DND-41 (cell line): Measurements from ENCODE around the gene S1PR2.

Experiments used
- ATAC-seq: fragments of 200-7000 bp; cut with Tn5 transposase; 3 replicates; pipeline ENCODE4 v1.9.1; 2021; ENCODE audit warnings: low read depth; ENCODE audit not compliant: insufficient read depth
- DNase-seq: peaks from one replicate; pipeline ENCODE4 v3.0.0-alpha.2; 2020
- H2AFZ ChIP-seq: 2 replicates; pipeline ENCODE4 v1.6.0; 2012; ENCODE audit warnings: low read depth, low read length
- H3K27ac ChIP-seq: 2 replicates; pipeline ENCODE4 v1.5.1; 2012; ENCODE audit warnings: low read length, inconsistent platforms
- H3K27me3 ChIP-seq: fragments of 200-600 bp; sonication (generic); 2 replicates; pipeline ENCODE4 v1.6.0; 2012; ENCODE audit warnings: low read length, mild to moderate bottlenecking, inconsistent platforms; ENCODE audit not compliant: insufficient read depth, poor library complexity
- H3K36me3 ChIP-seq: 2 replicates; pipeline ENCODE4 v1.5.1; 2012; ENCODE audit warnings: low read length, inconsistent platforms; ENCODE audit not compliant: insufficient read depth
- H3K4me1 ChIP-seq: 2 replicates; pipeline ENCODE4 v1.5.1; 2012; ENCODE audit warnings: mild to moderate bottlenecking, low read length; ENCODE audit not compliant: insufficient read depth
- H3K4me2 ChIP-seq: 2 replicates; pipeline ENCODE4 v1.6.0; 2012; ENCODE audit warnings: mild to moderate bottlenecking, moderate library complexity, low read length, inconsistent platforms; ENCODE audit not compliant: insufficient read depth
- H3K4me3 ChIP-seq, 2 experiments: fragments of 200-600 bp in 1 of 2; shearing (Covaris generic) in 1 of 2; 2 replicates each; pipeline ENCODE4 v1.5.1; 2012 to 2016; ENCODE audit warnings: inconsistent platforms in 2 of 2, low read length in 2 of 2, mild to moderate bottlenecking in 2 of 2, low read depth in 1 of 2, moderate library complexity in 1 of 2
- H3K79me2 ChIP-seq: 2 replicates; pipeline ENCODE4 v1.6.0; 2012; ENCODE audit warnings: low read length, inconsistent platforms; ENCODE audit not compliant: insufficient read depth
- H3K9ac ChIP-seq: 2 replicates; pipeline ENCODE4 v1.6.0; 2012; ENCODE audit warnings: low read depth, mild to moderate bottlenecking, inconsistent platforms, low read length, moderate library complexity
- H3K9me3 ChIP-seq: 2 replicates; pipeline ENCODE4 v1.5.1; 2012; ENCODE audit warnings: low read length, moderate library complexity, mild to moderate bottlenecking, inconsistent platforms; ENCODE audit not compliant: insufficient read depth, severe bottlenecking
- H4K20me1 ChIP-seq: 2 replicates; pipeline ENCODE4 v1.6.0; 2012; ENCODE audit warnings: low read length; ENCODE audit not compliant: insufficient read depth
- CTCF ChIP-seq: IDR thresholded peaks from 2 replicates; pipeline ENCODE4 v1.5.1; 2012; ENCODE audit warnings: borderline replicate concordance, low read length, moderate library complexity, mild to moderate bottlenecking; ENCODE audit not compliant: poor library complexity, severe bottlenecking; ENCODE audit errors: extremely low read depth
- EZH2 ChIP-seq: IDR thresholded peaks from 3 replicates; pipeline ENCODE4 v1.6.1; 2012; ENCODE audit warnings: borderline replicate concordance, low read depth, mild to moderate bottlenecking, moderate library complexity, low read length, inconsistent platforms; ENCODE audit not compliant: severe bottlenecking

The S1PR2 gene

GRCh38 chr19:10251792-10252694 lies 20.9 kb upstream of the S1PR2 start, which contains the start of gene MRPL4:
Gene MRPL4, plus strand, starts transcription at chr19:10252214. Its CDS starts 40 bp downstream, at chr19:10252254.
- Histone ChIP-seq H3K4me3 (peak within 1 kb of the TSS; percentile 27 to 64; a peak in 3 of 4 replicates), H4K20me1 (peaks cover 9% of the 10 kb centered on the region; the same call in 1 of the 2 replicates), H3K4me2 (peak within 1 kb of the TSS; percentile 97), H3K4me1 (peaks cover 31% of the 10 kb centered on the region), H3K9me3 (no peaks in the 10 kb centered on the region), H3K36me3 (peaks cover 32% of the 10 kb centered on the region), H3K9ac (peak within 1 kb of the TSS; percentile 73), H3K27ac (peak within 1 kb of the TSS; percentile 81), H3K79me2 (peaks cover 24% of the 10 kb centered on the region), H2AFZ (peak within 1 kb of the TSS; percentile 79), H3K27me3 (no peaks in the 10 kb centered on the region)
- ATAC-seq (peak; percentile 98), DNase-seq (peak; percentile 99)
- peak; percentile 7 for TF ChIP-seq CTCF
- no peak for TF ChIP-seq EZH2

GRCh38 chr19:10246511-10246910 lies 15.4 kb upstream of the S1PR2 start:
- no peak for ATAC-seq
- no peak for DNase-seq
- Histone ChIP-seq H3K4me1 (peaks cover 10% of the 10 kb centered on the region), H3K36me3 (no peaks in the 10 kb centered on the region), H2AFZ (no peak overlapping the region), H3K27ac (no peak overlapping the region), H3K79me2 (no peaks in the 10 kb centered on the region), H3K9ac (no peak overlapping the region), H3K4me3 (no peak overlapping the region), H3K27me3 (no peaks in the 10 kb centered on the region), H4K20me1 (no peaks in the 10 kb centered on the region), H3K4me2 (no peak overlapping the region), H3K9me3 (no peaks in the 10 kb centered on the region)
- TF ChIP-seq EZH2 = no peak
- no peak for TF ChIP-seq CTCF

- H2AFZ ChIP-seq = no peak overlapping the region
- H3K4me1 ChIP-seq = no peaks in the 10 kb centered on the region
- H3K36me3 ChIP-seq = no peaks in the 10 kb centered on the region
- H3K4me3 ChIP-seq = no peak overlapping the region
- H3K9ac ChIP-seq = no peak overlapping the region
- no peaks in the 10 kb centered on the region for H3K79me2 ChIP-seq
- ATAC-seq (no peak), DNase-seq (no peak)
- H3K4me2 ChIP-seq = no peak overlapping the region
- H3K9me3 ChIP-seq = no peaks in the 10 kb centered on the region
- TF ChIP-seq CTCF = no peak
- TF ChIP-seq EZH2 = no peak
- no peaks in the 10 kb centered on the region for H4K20me1 ChIP-seq
- no peak overlapping the region for H3K27ac ChIP-seq
- H3K27me3 ChIP-seq = no peaks in the 10 kb centered on the region
Measured at GRCh38 chr19:10245189-10245939, 14.2 kb upstream of the S1PR2 start.
